Mesenteric fat pad (tissue), 1 donor: Measurements from ENCODE around the gene TMEM233. TPM values are rescaled to one million over a fixed set of nuclear protein-coding genes. Genes with fewer than 3 reads are reported as not detected.
"Not testable (repeated sequence)": the region's sequence is repeated elsewhere in the genome, so short reads cannot be mapped to it uniquely, and the experiment has no call there.

Experiments
- DNase-seq: peaks from one replicate; pipeline ENCODE4 v3.0.0-alpha.2; 2020; ENCODE audit warnings: low spot score
- total RNA-seq: library from RNA; stranded (reverse); fragmentation: NEBNext Ultra II Directional; extraction: Animal tissue kit (Norgen Biotek cat#: 25700); gene quantifications from one replicate; pipeline ENCODE4 v1.2.1, GENCODE V29; 2021
- donor health status: DM: yes; HTN: yes; CAD: no.

The TMEM233 gene
- total RNA-seq, 1 donor from 2014 or later, result 1.3 TPM

DNA sequence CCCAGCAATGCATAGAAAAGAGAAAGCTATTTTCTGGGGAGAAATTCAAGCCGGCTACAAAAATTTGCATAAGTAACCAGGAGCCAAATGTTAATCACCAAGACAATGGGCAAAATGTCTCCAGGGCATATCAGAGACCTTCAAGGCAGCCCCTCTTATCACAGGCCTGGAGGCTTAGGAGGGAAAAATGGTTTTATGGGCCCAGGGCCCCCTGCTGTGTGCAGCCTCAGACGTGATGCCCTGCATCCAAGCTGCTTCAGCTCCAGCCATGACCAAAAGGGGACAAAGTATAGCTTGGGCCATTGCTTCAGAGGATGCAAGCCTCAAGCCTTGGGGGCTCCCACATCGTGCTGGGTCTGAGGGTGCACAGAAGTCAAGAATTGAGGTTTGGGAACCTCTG is 15.8 kb downstream of the TMEM233 start:
- no peak for DNase-seq

DNA sequence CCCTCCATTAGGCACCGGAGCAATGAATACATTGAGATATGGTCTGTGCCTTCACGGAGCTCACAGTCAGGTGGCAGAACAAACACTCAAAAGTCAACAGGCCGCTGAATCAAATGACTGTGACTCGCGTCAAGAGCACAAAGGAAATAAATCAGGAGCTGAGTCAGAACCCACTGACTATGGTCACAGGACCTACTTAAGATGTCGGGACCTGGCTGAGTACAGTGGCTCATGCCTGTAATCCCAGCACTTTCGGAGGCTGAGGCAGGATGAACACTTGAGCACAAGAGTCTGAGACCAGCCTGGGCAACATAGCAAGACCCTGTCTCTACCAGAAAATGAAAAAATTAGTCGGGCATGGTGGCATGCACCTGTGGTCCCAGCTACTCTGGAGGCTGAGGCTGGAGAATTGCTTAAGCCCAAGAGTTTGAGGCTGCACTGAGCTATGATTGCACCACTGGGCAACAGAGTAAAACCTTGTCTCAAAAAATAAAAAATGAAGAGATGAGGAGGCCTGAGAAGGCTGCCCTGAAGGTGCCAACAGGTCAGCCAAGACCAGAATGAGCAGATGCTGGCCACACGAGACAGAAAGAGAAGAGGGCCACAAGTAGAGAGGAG is 19.9 kb downstream of the TMEM233 start:
- DNase-seq, result no peak

- DNase-seq, result no peak
Measured at GRCh38 chr12:119614705-119615104, 21.1 kb downstream of the TMEM233 start.

- DNase-seq, result no peak
Measured at GRCh38 chr12:119615518-119616475, 22.2 kb downstream of the TMEM233 start.

DNA sequence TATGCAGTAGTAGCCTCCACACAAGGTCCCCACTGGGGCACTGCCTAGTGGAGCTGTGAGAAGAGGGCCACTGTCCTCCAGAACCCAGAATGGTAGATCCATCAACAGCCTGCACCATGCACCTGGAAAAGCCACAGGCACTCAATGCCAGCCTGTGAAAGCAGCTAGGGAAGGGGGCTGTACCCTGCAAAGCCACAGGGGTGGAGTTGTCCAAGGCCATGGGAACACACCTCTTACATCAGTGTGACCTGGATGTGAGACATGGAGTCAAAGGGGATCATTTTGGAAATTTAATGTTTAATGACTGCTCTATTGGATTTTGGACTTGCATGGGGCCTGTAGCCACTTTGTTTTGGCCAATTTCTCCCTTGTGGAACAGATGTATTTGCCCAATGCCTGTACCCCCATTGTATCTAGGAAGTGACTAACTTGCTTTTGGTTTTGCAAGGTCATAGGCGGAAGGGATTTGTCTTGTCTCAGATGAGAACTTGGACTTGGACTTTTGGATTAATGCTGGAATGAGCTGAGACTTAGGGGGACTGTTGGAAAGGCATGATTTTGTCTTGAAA is 24.8 kb downstream of the TMEM233 start:
- not testable (repeated sequence) for DNase-seq

- no peak for DNase-seq
Measured at GRCh38 chr12:119620490-119620889, 26.9 kb downstream of the TMEM233 start.

DNA sequence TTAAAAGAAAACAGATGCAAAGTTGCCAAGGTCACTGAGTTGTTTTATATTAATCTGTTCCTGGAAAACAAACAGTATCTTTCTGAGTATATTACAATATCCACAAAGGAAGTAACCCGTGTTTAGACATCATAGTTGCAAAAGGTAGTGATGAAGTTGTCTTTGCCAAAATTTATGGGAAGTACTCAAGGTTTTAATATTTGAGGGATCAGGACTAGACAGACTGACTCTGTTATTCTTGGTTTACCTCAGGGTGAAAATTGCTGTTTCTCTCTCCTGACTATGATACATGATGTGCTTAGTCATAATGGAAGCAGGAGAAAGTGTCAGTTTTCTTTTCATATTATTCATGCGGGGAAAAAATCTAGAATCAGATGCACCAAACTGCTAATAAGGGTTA is 28.3 kb downstream of the TMEM233 start:
- DNase-seq, result no peak

- DNase-seq, result no peak
Measured at GRCh38 chr12:119624966-119625365, 31.4 kb downstream of the TMEM233 start.

DNA sequence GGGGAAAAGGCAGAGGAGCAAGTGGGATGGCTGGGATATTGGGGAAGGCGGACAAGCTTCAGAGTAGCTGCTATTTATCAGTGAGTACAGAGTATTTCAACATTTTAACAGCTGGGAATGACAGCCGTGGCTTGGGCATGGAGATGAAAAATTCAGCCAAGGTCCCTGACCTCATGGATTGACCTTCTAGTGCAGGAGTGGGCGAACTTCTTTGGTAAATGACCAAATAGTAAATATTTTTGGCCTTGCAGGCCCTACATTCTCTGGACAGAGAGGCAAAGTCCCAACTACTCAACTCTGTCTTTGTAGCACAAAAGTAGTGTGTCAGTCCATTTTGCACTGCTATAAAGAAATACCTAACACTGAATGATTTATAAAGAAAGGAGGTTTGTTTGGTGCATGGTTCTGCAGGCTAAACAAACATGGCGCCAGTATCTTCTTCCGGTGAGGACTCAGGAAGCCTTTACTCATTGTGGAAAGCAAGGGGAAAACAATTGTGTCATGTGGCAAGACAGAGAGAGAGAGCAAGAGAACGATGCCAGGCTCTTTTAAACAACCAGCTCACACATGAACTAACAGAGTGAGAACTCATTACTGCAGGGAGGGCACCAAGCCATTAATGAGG is 33.6 kb downstream of the TMEM233 start:
- no peak for DNase-seq

DNA sequence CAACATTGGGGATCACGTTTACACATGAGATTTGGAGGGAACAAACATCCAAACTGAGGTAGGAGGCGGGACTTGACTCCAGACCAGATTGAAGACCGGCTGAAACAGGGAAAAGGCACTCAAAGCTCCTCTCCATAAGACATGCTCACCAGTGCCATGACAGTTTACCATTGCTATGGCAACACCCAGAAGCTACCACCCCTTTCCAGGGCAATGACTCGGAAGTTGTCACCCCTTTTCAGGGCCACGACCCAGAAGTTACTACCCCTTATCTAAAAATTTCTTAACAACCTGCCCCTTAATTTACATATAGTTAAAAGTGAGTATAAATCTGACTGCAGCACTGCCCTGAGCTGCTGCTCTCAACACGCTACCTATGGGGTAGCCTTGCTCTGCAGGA is 34.1 kb downstream of the TMEM233 start:
- no peak for DNase-seq

GRCh38 chr12:119630223-119630780 is 36.7 kb downstream of the TMEM233 start:
- DNase-seq, result no peak

GRCh38 chr12:119630962-119631550 is 37.5 kb downstream of the TMEM233 start:
- no peak for DNase-seq

GRCh38 chr12:119631930-119632678 is 38.5 kb downstream of the TMEM233 start:
- DNase-seq, result no peak

- DNase-seq, result no peak
Measured at GRCh38 chr12:119634743-119635142, 41.2 kb downstream of the TMEM233 start.

DNA sequence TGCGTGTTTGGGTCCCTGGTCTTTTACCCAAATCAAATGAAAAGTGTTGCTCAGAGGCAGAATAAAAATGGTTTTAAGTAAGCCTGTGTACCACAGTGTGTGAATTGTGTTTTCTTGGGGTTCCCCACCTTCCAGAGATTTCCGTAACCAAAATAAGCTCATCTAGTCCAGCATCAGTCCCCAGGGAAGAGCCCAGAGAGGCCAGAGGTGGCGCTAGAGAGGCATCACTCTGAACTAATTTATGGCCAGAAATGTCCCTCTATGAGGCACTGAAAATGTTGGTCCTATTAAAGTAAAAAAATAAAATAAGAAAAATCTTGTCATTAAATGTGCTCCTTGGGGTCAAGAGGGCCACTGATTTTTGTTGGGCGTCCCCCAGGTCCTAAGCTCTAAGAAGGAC is 49.4 kb downstream of the TMEM233 start:
- DNase-seq, result no peak

- DNase-seq, result no peak
Measured at GRCh38 chr12:119644930-119645329, 51.4 kb downstream of the TMEM233 start.

GRCh38 chr12:119645535-119646059 is 52.0 kb downstream of the TMEM233 start:
- no peak for DNase-seq

GRCh38 chr12:119649202-119649808 is 55.7 kb downstream of the TMEM233 start:
- DNase-seq, result no peak

DNA sequence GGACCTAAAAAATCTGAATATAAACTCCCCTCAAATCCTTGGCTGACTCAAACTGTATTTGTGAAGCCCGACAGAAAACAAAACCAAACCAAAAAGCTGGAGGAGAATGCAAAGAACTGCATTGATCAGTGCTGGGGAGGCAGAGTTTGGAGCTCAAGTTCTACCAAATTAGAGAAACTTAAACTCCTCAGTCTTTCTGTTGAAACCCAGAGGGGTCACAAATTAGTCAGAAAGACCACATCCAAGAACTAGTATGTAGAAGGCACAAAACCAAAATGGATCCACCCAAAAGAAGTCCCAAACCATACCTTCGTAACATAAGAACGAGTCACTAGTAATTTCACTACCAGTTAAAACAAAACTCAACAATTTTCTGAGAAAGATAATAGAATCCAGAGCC is 59.1 kb downstream of the TMEM233 start:
- no peak for DNase-seq

DNA sequence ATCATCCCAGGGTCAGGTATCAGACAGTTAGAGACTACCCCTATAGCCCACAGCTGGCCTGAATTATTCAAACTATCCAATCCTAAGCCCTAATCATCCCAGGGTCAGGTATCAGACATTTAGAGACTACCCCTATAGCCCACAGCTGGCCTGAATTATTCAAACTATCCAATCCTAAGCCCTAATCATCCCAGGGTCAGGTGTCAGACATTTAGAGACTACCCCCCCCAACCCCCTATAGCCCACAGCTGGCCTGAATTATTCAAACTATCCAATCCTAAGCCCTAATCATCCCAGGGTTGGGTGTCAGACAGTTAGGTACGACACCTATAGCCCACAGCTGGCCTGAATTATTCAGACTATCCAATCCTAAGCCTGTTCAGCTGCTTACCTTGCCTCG is 63.4 kb downstream of the TMEM233 start:
- DNase-seq, result not testable (repeated sequence)
